ENCODE measurements around the gene COLGALT1.
"Not testable (repeated sequence)": the region's sequence is repeated elsewhere in the genome, so short reads cannot be mapped to it uniquely, and the experiment has no call there.

Gene COLGALT1

GRCh38 chr19:17567940-17568339, 12.5 kb downstream of the COLGALT1 start:
- ATAC-seq (ENCODE audit: low read depth) (no peak), DNase-seq (ENCODE audit: low spot score) (no peak)
- Histone ChIP-seq H3K27me3 (ENCODE audit: insufficient read depth, poor library complexity, severe bottlenecking) (no peaks in the 10 kb centered on the region), H3K9me3 (ENCODE audit: severe bottlenecking) (no peaks in the 10 kb centered on the region), H3K4me1 (ENCODE audit: insufficient read depth, poor library complexity, severe bottlenecking) (no peaks in the 10 kb centered on the region), H3K27ac (ENCODE audit: poor library complexity, severe bottlenecking) (no peak overlapping the region), H3K36me3 (ENCODE audit: low read depth) (peaks cover 97% of the 10 kb centered on the region), H3K4me3 (ENCODE audit: severe bottlenecking) (no peak overlapping the region)
- TF ChIP-seq CTCF (IDR thresholded peaks at IDR 0.05; ENCODE audit: poor library complexity, severe bottlenecking), result no peak

- not testable (repeated sequence) for H3K4me1 ChIP-seq (ENCODE audit: insufficient read depth, poor library complexity, severe bottlenecking); ATAC-seq (ENCODE audit: low read depth); H3K27ac ChIP-seq (ENCODE audit: poor library complexity, severe bottlenecking); DNase-seq (ENCODE audit: low spot score); H3K27me3 ChIP-seq (ENCODE audit: insufficient read depth, poor library complexity, severe bottlenecking); H3K9me3 ChIP-seq (ENCODE audit: severe bottlenecking); H3K4me3 ChIP-seq (ENCODE audit: severe bottlenecking)
- peaks cover 99% of the 10 kb centered on the region for H3K36me3 ChIP-seq (ENCODE audit: low read depth)
Observed at GRCh38 chr19:17570291-17570690, 14.8 kb downstream of the COLGALT1 start.

GRCh38 chr19:17570791-17571190, 15.3 kb downstream of the COLGALT1 start:
- Histone ChIP-seq H3K27me3 (ENCODE audit: insufficient read depth, poor library complexity, severe bottlenecking) (no peaks in the 10 kb centered on the region), H3K27ac (ENCODE audit: poor library complexity, severe bottlenecking) (no peak overlapping the region), H3K9me3 (ENCODE audit: severe bottlenecking) (no peaks in the 10 kb centered on the region), H3K36me3 (ENCODE audit: low read depth) (peaks cover 99% of the 10 kb centered on the region), H3K4me3 (ENCODE audit: severe bottlenecking) (no peak overlapping the region), H3K4me1 (ENCODE audit: insufficient read depth, poor library complexity, severe bottlenecking) (no peaks in the 10 kb centered on the region)
- TF ChIP-seq CTCF (IDR thresholded peaks at IDR 0.05; ENCODE audit: poor library complexity, severe bottlenecking), result no peak
- no peak for ATAC-seq (ENCODE audit: low read depth)
- DNase-seq (ENCODE audit: low spot score), result no peak

GRCh38 chr19:17572638-17573037, 17.2 kb downstream of the COLGALT1 start:
- Histone ChIP-seq H3K4me3 (ENCODE audit: severe bottlenecking) (no peak overlapping the region), H3K27me3 (ENCODE audit: insufficient read depth, poor library complexity, severe bottlenecking) (no peaks in the 10 kb centered on the region), H3K4me1 (ENCODE audit: insufficient read depth, poor library complexity, severe bottlenecking) (no peaks in the 10 kb centered on the region), H3K9me3 (ENCODE audit: severe bottlenecking) (no peaks in the 10 kb centered on the region), H3K36me3 (ENCODE audit: low read depth) (peaks cover 88% of the 10 kb centered on the region), H3K27ac (ENCODE audit: poor library complexity, severe bottlenecking) (no peak overlapping the region)
- ATAC-seq (ENCODE audit: low read depth) (no peak), DNase-seq (ENCODE audit: low spot score) (no peak)
- TF ChIP-seq CTCF (IDR thresholded peaks at IDR 0.05; ENCODE audit: poor library complexity, severe bottlenecking), result no peak

GRCh38 chr19:17575871-17576757, 20.7 kb downstream of the COLGALT1 start:
- ATAC-seq (ENCODE audit: low read depth) (no peak), DNase-seq (ENCODE audit: low spot score) (no peak)
- Histone ChIP-seq H3K4me1 (ENCODE audit: insufficient read depth, poor library complexity, severe bottlenecking) (no peaks in the 10 kb centered on the region), H3K36me3 (ENCODE audit: low read depth) (peaks cover 84% of the 10 kb centered on the region), H3K9me3 (ENCODE audit: severe bottlenecking) (no peaks in the 10 kb centered on the region), H3K4me3 (ENCODE audit: severe bottlenecking) (no peak overlapping the region), H3K27me3 (ENCODE audit: insufficient read depth, poor library complexity, severe bottlenecking) (no peaks in the 10 kb centered on the region), H3K27ac (ENCODE audit: poor library complexity, severe bottlenecking) (no peak overlapping the region)
- no peak for TF ChIP-seq CTCF (IDR thresholded peaks at IDR 0.05; ENCODE audit: poor library complexity, severe bottlenecking)
